Measurements from ENCODE around the gene COL19A1. TPM values are rescaled to one million over a fixed set of nuclear protein-coding genes. Genes with fewer than 3 reads are reported as not detected.

The COL19A1 gene
- total RNA-seq, 1 experiment from 2014 or later, result not detected

GRCh38 chr6:70231311-70231710, 365.0 kb downstream of the COL19A1 start:
- H3K4me1 ChIP-seq (ENCODE audit: control insufficient read depth, insufficient read depth, low read length), result no peaks in the 10 kb centered on the region
- H3K4me3 ChIP-seq (ENCODE audit: low read depth in 2 of 2, low read length in 2 of 2), result no peak overlapping the region
- H3K9me3 ChIP-seq (ENCODE audit: control insufficient read depth, insufficient read depth, low read depth, low read length), result no peaks in the 10 kb centered on the region
- ChIA-PET CTCF (interaction anchor here (1.8 kb wide), 1 partner anchor 10 kb away, joined by 8 read pairs; no protein-coding TSS in a partner anchor), POLR2A (no interaction called here)
- no peaks in the 10 kb centered on the region for H3K36me3 ChIP-seq (ENCODE audit: control insufficient read depth, insufficient read depth, low read length)
- ATAC-seq (no peak), DNase-seq (ENCODE audit: low read depth, low spot score) (no peak)
- in situ Hi-C loops (cut with HindIII; ENCODE audit: low pct_unique_long_range_greater_than_20kb, low sequenced_read_pairs) (no loop called here), intact Hi-C loops (cut with micrococcal nuclease; ENCODE audit: unreplicated experiment) (no loop called here)
- peaks cover 3% of the 10 kb centered on the region; the same call in 1 of the 2 replicates for H3K27me3 ChIP-seq (ENCODE audit: control insufficient read depth, insufficient read depth, low read length)
- BruUV-seq (replicated peaks), result no TSS peak
- TF ChIP-seq, protein P1, sequence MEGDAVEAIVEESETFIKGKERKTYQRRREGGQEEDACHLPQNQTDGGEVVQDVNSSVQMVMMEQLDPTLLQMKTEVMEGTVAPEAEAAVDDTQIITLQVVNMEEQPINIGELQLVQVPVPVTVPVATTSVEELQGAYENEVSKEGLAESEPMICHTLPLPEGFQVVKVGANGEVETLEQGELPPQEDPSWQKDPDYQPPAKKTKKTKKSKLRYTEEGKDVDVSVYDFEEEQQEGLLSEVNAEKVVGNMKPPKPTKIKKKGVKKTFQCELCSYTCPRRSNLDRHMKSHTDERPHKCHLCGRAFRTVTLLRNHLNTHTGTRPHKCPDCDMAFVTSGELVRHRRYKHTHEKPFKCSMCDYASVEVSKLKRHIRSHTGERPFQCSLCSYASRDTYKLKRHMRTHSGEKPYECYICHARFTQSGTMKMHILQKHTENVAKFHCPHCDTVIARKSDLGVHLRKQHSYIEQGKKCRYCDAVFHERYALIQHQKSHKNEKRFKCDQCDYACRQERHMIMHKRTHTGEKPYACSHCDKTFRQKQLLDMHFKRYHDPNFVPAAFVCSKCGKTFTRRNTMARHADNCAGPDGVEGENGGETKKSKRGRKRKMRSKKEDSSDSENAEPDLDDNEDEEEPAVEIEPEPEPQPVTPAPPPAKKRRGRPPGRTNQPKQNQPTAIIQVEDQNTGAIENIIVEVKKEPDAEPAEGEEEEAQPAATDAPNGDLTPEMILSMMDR (IDR thresholded peaks at IDR 0.05), result no peak
- TF ChIP-seq SIN3A (IDR thresholded peaks at IDR 0.05; ENCODE audit: borderline replicate concordance, insufficient read depth, low read depth, low read length) (no peak), POLR2AphosphoS5 (IDR thresholded peaks at IDR 0.05; ENCODE audit: low read depth, low read length) (no peak), TCF7L2 (IDR thresholded peaks at IDR 0.05; ENCODE audit: low read depth, low read length) (no peak)
- TF ChIP-seq, protein P2, sequence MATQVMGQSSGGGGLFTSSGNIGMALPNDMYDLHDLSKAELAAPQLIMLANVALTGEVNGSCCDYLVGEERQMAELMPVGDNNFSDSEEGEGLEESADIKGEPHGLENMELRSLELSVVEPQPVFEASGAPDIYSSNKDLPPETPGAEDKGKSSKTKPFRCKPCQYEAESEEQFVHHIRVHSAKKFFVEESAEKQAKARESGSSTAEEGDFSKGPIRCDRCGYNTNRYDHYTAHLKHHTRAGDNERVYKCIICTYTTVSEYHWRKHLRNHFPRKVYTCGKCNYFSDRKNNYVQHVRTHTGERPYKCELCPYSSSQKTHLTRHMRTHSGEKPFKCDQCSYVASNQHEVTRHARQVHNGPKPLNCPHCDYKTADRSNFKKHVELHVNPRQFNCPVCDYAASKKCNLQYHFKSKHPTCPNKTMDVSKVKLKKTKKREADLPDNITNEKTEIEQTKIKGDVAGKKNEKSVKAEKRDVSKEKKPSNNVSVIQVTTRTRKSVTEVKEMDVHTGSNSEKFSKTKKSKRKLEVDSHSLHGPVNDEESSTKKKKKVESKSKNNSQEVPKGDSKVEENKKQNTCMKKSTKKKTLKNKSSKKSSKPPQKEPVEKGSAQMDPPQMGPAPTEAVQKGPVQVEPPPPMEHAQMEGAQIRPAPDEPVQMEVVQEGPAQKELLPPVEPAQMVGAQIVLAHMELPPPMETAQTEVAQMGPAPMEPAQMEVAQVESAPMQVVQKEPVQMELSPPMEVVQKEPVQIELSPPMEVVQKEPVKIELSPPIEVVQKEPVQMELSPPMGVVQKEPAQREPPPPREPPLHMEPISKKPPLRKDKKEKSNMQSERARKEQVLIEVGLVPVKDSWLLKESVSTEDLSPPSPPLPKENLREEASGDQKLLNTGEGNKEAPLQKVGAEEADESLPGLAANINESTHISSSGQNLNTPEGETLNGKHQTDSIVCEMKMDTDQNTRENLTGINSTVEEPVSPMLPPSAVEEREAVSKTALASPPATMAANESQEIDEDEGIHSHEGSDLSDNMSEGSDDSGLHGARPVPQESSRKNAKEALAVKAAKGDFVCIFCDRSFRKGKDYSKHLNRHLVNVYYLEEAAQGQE (IDR thresholded peaks at IDR 0.05; ENCODE audit: insufficient read depth in 1 of 2, low read depth in 2 of 2, low read length in 1 of 2), result no peak
- no peak overlapping the region for H3K27ac ChIP-seq (ENCODE audit: low read length)

DNA sequence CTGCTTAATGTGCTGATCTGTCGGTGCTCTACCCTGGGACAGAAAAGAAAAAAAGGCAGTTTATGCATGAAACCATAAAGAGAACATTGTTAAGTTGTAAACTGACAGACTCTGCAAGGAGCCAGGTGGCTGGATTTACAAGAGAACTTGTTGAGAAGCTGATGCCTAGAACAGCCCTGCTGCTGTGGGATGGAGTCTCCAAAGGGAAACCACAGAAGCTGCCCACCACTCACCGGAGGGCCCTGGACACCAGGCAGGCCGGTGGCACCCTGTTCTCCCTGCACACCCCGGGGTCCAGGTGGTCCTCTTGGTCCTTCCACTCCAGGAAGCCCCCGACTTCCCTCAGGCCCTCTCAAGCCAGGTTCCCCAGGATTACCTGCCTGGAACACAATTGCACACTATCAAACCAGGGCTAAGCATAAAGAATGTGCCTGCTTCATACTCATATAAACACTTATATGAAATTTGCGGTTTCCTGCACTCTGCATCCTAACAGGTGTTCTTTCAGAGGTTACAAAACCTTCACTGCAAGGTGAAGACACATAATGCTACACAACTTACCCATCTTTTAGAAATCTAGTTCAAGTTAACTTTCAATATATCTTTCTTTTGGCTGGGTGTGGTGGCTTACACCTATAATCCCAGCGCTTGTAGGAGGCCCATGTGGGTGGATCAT, 368.3 kb downstream of the COL19A1 start:
- BruUV-seq (replicated peaks), result no TSS peak
- CTCF ChIA-PET, result no interaction called here
- H3K4me3 ChIP-seq (ENCODE audit: low read depth in 2 of 2, low read length in 2 of 2), result no peak overlapping the region
- TF ChIP-seq, protein P2 (IDR thresholded peaks at IDR 0.05; ENCODE audit: insufficient read depth in 1 of 2, low read depth in 2 of 2, low read length in 1 of 2), result no peak
- no peak for TF ChIP-seq SIN3A (IDR thresholded peaks at IDR 0.05; ENCODE audit: borderline replicate concordance, insufficient read depth, low read depth, low read length)
- no peak for TF ChIP-seq POLR2AphosphoS5 (IDR thresholded peaks at IDR 0.05; ENCODE audit: low read depth, low read length)
- no peak for TF ChIP-seq TCF7L2 (IDR thresholded peaks at IDR 0.05; ENCODE audit: low read depth, low read length)
- TF ChIP-seq, protein P1 (IDR thresholded peaks at IDR 0.05), result no peak
- H3K4me1 ChIP-seq (ENCODE audit: control insufficient read depth, insufficient read depth, low read length), result no peaks in the 10 kb centered on the region
- intact Hi-C loops (cut with micrococcal nuclease; ENCODE audit: unreplicated experiment) (no loop called here), in situ Hi-C loops (cut with HindIII; ENCODE audit: low pct_unique_long_range_greater_than_20kb, low sequenced_read_pairs) (no loop called here)
- ATAC-seq, result no peak
- H3K36me3 ChIP-seq (ENCODE audit: control insufficient read depth, insufficient read depth, low read length), result no peaks in the 10 kb centered on the region
- peaks cover 8% of the 10 kb centered on the region for H3K27me3 ChIP-seq (ENCODE audit: control insufficient read depth, insufficient read depth, low read length)
- no peak overlapping the region for H3K27ac ChIP-seq (ENCODE audit: low read length)
- POLR2A ChIA-PET, result no interaction called here
- no peak for DNase-seq (ENCODE audit: low read depth, low spot score)
- no peaks in the 10 kb centered on the region for H3K9me3 ChIP-seq (ENCODE audit: control insufficient read depth, insufficient read depth, low read depth, low read length)
